ENCODE data around the gene MCCC1.

GRCh38 chr3:183008303-183008702 lies 91.0 kb downstream of the MCCC1 start:
- no peak for TF ChIP-seq USF2 (IDR thresholded peaks at IDR 0.05; ENCODE audit: low read depth, low read length)
- no peak for TF ChIP-seq CTCF (conservative IDR thresholded peaks at IDR 0.05; ENCODE audit: low read depth, low read length)
- TF ChIP-seq RFX5 (IDR thresholded peaks at IDR 0.05; ENCODE audit: low read depth, low read length) = no peak
- no peak for TF ChIP-seq POLR2A (IDR thresholded peaks at IDR 0.05; ENCODE audit: low read depth, low read length)
- no peak for TF ChIP-seq MXI1 (IDR thresholded peaks at IDR 0.05; ENCODE audit: borderline replicate concordance, low read depth, low read length)
- TF ChIP-seq CEBPB (IDR thresholded peaks at IDR 0.05; ENCODE audit: low read depth, low read length) = no peak
- no peak for TF ChIP-seq FOS (IDR thresholded peaks at IDR 0.05; ENCODE audit: low read depth, low read length)
- no peak for TF ChIP-seq RAD21 (IDR thresholded peaks at IDR 0.05; ENCODE audit: low read length)
- no peak for TF ChIP-seq MAFK (IDR thresholded peaks at IDR 0.05; ENCODE audit: low read depth, low read length)
- no peak for TF ChIP-seq BHLHE40 (IDR thresholded peaks at IDR 0.05; ENCODE audit: low read depth, low read length)
- no peak for TF ChIP-seq MAZ (IDR thresholded peaks at IDR 0.05; ENCODE audit: borderline replicate concordance, low read depth, low read length)
